OCI-LY1 (cell line): ENCODE data around the gene CELF2.

ENCODE experiments used
- H2AFZ ChIP-seq: fragments of 200-600 bp; sonication (generic), shearing (Covaris generic); 2 replicates; pipeline ENCODE4 v1.6.0; 2014; ENCODE audit warnings: antibody characterized with exemption, mild to moderate bottlenecking, low read length
- H3F3A ChIP-seq: fragments of 200-600 bp; sonication (generic), shearing (Covaris generic); 2 replicates; pipeline ENCODE4 v1.6.0; 2014; ENCODE audit warnings: mild to moderate bottlenecking, antibody characterized with exemption, low read length, moderate library complexity; ENCODE audit not compliant: insufficient read depth
- H3K27ac ChIP-seq: fragments of 200-600 bp; sonication (generic); 2 replicates; pipeline ENCODE4 v1.5.1; 2014; ENCODE audit warnings: low read length, mixed run types, mild to moderate bottlenecking, low read depth; ENCODE audit not compliant: poor library complexity, severe bottlenecking
- H3K27me3 ChIP-seq: fragments of 200-600 bp; sonication (generic); 2 replicates; pipeline ENCODE4 v1.6.0; 2014; ENCODE audit warnings: antibody characterized with exemption, mild to moderate bottlenecking, low read length, moderate library complexity; ENCODE audit not compliant: insufficient read depth
- H3K36me3 ChIP-seq: fragments of 200-600 bp; sonication (generic); 2 replicates; pipeline ENCODE4 v1.6.1; 2014; ENCODE audit warnings: mild to moderate bottlenecking, antibody characterized with exemption, low read length, moderate library complexity, mixed read lengths; ENCODE audit not compliant: insufficient read depth
- H3K4me1 ChIP-seq: fragments of 200-600 bp; sonication (generic); 2 replicates; pipeline ENCODE4 v1.5.1; 2014; ENCODE audit warnings: mild to moderate bottlenecking, low read length, moderate library complexity; ENCODE audit not compliant: insufficient read depth, severe bottlenecking
- H3K4me2 ChIP-seq: fragments of 200-600 bp; sonication (generic), shearing (Covaris generic); 2 replicates; pipeline ENCODE4 v1.6.1; 2014; ENCODE audit warnings: low read length
- H3K4me3 ChIP-seq: fragments of 200-600 bp; sonication (generic); 2 replicates; pipeline ENCODE4 v1.5.1; 2014; ENCODE audit warnings: low read length, low read depth, mild to moderate bottlenecking, mixed read lengths; ENCODE audit not compliant: poor library complexity, severe bottlenecking
- H3K79me2 ChIP-seq: fragments of 200-600 bp; shearing (Covaris generic); 2 replicates; pipeline ENCODE4 v1.6.1; 2016; ENCODE audit warnings: mixed run types, low read length, mixed read lengths; ENCODE audit not compliant: insufficient read depth
- H3K9ac ChIP-seq: fragments of 200-600 bp; sonication (generic), shearing (Covaris generic); 2 replicates; pipeline ENCODE4 v1.6.1; 2014; ENCODE audit warnings: mild to moderate bottlenecking, low read length, mixed read lengths
- H3K9me2 ChIP-seq: fragments of 200-600 bp; sonication (generic), shearing (Covaris generic); 2 replicates; pipeline ENCODE4 v1.6.1; 2014; ENCODE audit warnings: low read depth, mild to moderate bottlenecking, low read length, mixed read lengths
- H3K9me3 ChIP-seq: fragments of 200-600 bp; shearing (Covaris generic); 2 replicates; pipeline ENCODE4 v1.6.1; 2014; ENCODE audit warnings: low read length, mixed read lengths
- H4K20me1 ChIP-seq: fragments of 200-600 bp; sonication (generic), shearing (Covaris generic); 2 replicates; pipeline ENCODE4 v1.6.0; 2016; ENCODE audit warnings: mild to moderate bottlenecking, low read length; ENCODE audit not compliant: insufficient read depth
- EZH2 ChIP-seq: fragments of 200-600 bp; sonication (generic), shearing (Covaris generic); IDR thresholded peaks from 2 replicates; pipeline ENCODE4 v1.8.0; 2017; ENCODE audit warnings: borderline replicate concordance, mixed run types, mild to moderate bottlenecking, antibody characterized with exemption, low read length, moderate library complexity, mixed read lengths
- TF ChIP-seq, protein P1 (sequence below): fragments of 200-600 bp; sonication (generic), shearing (Covaris generic); IDR thresholded peaks from 2 replicates; pipeline ENCODE4 v1.5.1; 2017; ENCODE audit warnings: mild to moderate bottlenecking, antibody characterized with exemption, low read length, moderate library complexity, mixed read lengths

CELF2 gene

DNA sequence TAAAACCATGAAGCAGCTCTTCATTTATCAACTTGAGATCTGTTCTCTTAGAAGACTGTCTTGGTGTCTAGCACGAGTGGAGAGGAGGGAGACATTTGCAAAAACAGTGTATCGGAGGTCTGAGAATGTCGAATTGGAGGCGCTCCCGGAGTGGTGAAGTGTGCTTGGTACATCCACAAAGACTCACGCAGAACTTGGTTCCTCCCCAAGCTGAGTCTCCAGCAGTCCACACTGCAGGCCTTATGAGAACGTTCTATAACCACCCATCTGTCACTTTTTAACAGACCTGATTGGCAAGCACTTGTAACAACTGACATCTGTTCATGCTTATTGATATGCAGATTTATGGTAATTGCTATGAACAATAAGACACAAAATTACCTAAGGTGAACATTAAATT lies 261.6 kb downstream of the CELF2 start:
- Histone ChIP-seq H3K27me3 (no peaks in the 10 kb centered on the region), H3K9ac (no peak overlapping the region), H3K79me2 (no peaks in the 10 kb centered on the region), H3K27ac (no peak overlapping the region), H2AFZ (no peak overlapping the region), H3K4me3 (no peak overlapping the region), H3K4me1 (no peaks in the 10 kb centered on the region), H3K36me3 (no peaks in the 10 kb centered on the region), H3K4me2 (no peak overlapping the region), H3F3A (no peaks in the 10 kb centered on the region), H3K9me2 (no peaks in the 10 kb centered on the region), H3K9me3 (no peaks in the 10 kb centered on the region), H4K20me1 (no peaks in the 10 kb centered on the region)
- no peak for TF ChIP-seq EZH2
- TF ChIP-seq, protein P1, sequence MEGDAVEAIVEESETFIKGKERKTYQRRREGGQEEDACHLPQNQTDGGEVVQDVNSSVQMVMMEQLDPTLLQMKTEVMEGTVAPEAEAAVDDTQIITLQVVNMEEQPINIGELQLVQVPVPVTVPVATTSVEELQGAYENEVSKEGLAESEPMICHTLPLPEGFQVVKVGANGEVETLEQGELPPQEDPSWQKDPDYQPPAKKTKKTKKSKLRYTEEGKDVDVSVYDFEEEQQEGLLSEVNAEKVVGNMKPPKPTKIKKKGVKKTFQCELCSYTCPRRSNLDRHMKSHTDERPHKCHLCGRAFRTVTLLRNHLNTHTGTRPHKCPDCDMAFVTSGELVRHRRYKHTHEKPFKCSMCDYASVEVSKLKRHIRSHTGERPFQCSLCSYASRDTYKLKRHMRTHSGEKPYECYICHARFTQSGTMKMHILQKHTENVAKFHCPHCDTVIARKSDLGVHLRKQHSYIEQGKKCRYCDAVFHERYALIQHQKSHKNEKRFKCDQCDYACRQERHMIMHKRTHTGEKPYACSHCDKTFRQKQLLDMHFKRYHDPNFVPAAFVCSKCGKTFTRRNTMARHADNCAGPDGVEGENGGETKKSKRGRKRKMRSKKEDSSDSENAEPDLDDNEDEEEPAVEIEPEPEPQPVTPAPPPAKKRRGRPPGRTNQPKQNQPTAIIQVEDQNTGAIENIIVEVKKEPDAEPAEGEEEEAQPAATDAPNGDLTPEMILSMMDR: no peak

DNA sequence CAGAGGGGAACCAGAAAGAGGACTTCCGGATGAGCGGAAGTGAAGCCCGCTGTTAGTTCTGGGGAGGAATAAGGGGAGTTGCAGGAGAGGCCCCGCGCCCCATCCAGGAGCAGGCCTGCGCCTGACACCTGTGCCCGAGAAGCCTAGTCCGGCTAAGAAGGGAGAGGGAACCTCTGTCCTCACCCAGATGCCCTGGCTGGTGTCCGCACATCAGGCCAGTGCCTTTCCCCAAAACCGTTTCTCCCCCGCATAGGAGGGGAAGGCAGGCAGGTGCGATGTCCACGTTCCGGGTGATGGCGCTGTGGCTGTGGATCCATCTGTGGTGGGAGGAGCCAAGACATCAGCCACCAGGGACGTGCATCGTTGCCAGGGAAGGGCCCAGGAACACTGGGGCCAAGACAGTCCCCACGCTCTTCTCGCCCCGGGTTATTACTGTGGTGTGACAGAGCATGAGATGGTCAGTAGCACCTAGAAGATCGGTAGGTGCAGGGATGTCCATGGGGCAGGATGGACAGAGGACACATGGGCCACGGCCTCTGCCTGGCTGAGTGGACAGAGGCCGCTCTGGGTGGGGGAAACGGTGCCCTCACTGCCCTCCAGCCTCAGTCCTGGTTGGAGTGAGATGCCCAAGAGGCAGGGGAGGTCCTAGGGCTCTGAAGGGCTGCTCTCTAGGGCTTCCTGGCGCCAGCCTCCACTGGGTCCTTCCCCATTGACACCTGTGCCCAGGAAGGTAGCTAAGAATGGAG lies 262.7 kb downstream of the CELF2 start:
- Histone ChIP-seq H2AFZ (no peak overlapping the region), H3K79me2 (no peaks in the 10 kb centered on the region), H3K27ac (no peak overlapping the region), H3K4me2 (no peak overlapping the region), H3F3A (no peaks in the 10 kb centered on the region), H3K36me3 (no peaks in the 10 kb centered on the region), H3K4me1 (no peaks in the 10 kb centered on the region), H3K4me3 (no peak overlapping the region), H3K9me3 (no peaks in the 10 kb centered on the region), H3K9me2 (no peaks in the 10 kb centered on the region), H4K20me1 (no peaks in the 10 kb centered on the region), H3K9ac (no peak overlapping the region), H3K27me3 (no peaks in the 10 kb centered on the region)
- TF ChIP-seq, protein P1: no peak
- no peak for TF ChIP-seq EZH2

DNA sequence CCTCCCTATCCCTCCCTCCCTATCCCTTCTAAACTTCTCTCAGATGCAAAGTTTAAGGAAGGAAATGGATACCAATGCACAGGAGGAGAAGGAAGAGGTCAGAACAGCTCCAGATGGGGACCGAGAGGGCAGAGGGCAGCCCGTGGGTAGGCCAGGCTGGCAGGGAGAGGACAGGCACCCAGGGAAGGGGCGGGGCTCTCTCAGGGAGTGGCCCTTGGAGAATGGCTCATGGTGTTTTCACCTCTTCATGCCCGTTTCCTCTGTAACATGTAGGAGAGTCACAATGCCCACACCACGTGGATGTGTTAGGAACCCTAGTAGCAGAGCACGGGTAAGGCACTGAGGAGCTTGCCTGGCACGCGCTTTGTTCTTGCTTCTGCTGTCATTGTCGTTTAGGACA lies 264.5 kb downstream of the CELF2 start:
- H4K20me1 ChIP-seq: no peaks in the 10 kb centered on the region
- H3K4me2 ChIP-seq: no peak overlapping the region
- H3K79me2 ChIP-seq: no peaks in the 10 kb centered on the region
- no peak overlapping the region for H2AFZ ChIP-seq
- TF ChIP-seq EZH2: no peak
- TF ChIP-seq, protein P1: no peak
- H3K4me1 ChIP-seq: no peaks in the 10 kb centered on the region
- H3F3A ChIP-seq: no peaks in the 10 kb centered on the region
- H3K36me3 ChIP-seq: no peaks in the 10 kb centered on the region
- H3K27me3 ChIP-seq: no peaks in the 10 kb centered on the region
- no peak overlapping the region for H3K27ac ChIP-seq
- no peaks in the 10 kb centered on the region for H3K9me2 ChIP-seq
- no peak overlapping the region for H3K4me3 ChIP-seq
- no peaks in the 10 kb centered on the region for H3K9me3 ChIP-seq
- no peak overlapping the region for H3K9ac ChIP-seq
